Stimulated activated CD8-positive, alpha-beta memory T cell treated with anti-CD3 and anti-CD28 coated beads, Interleukin-4, amount 100 ng/mL, for 4 hours (primary cell): ENCODE data around the gene UGT1A7.
"Not testable (repeated sequence)": the region's sequence is repeated elsewhere in the genome, so short reads cannot be mapped to it uniquely, and the experiment has no call there.

Experiments
- DNase-seq, 2 donors: peaks; one replicate each; pipeline ENCODE4 v3.0.0-alpha.2; 2020; ENCODE audit warnings: low read depth in 2 of 2, low spot score in 1 of 2

UGT1A7 gene

DNA sequence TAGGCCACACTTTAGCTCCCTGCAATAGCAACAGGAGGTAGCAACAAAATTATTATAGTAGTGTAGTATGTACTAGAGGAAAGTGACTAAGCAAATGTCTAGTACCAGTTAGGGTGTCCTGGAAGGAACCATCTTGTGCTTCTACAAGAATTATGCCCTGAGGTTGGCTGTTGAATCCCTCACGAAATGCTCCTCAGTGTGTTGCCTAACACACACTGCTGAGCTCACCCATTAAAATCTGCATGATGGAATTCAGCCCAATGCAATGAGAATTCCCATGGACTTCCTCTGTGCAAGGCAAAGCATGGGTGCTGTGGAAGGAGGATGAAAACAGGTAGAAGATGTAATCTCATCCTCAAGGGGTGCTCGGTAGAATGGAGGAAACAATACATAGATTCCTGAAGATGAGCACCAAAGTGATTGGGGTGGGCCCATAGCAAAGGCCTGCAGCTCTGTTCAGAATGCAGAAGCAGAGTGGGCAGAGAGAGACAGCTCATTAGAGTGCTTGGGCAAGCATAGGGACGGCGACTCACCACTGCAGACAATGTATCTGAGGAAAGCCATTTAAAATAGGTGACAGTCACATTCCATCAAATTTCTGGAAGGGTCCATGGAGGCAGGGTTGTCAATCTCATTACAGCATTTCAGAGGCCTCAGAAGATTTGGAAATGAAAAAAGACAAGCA is 1.2 kb upstream of the UGT1A7 start:
- DNase-seq = no peak

DNA sequence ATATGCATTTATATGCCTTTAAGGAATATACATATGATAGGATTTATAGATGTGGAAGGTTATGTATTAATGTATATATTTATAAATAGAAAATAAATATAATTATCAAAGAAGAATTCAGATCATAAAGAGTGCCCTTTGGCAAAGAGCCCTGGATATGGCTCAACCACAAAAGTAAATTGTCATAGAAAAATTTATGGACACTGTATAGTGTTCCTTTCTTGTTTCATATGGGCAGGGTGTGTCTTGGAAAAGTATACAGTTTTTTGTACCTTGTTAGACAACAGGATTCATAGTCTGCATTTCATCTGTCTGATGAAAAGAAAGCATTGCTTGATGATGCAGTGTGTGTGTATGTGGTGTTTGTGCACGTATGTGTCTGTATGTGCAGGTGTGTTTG is 2.9 kb downstream of the UGT1A7 start:
- no peak for DNase-seq

DNA sequence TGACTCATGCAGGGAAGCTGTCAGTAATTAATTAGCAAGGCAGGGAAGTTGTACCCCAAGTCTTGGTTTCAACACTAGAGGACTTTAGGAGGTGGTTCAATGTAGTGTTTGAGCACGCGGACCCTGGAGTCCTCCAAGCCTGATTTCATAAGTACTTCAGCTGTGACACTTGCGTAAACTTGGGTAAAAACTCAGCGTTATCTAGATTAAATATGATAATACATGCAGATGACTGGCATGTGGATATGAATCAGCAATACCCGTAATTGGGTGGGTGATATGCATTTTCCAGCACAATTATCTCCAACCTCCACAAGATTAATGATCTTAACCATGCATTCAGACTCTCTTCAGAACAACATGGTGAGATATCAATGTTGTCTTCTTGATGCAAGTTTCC is 5.2 kb downstream of the UGT1A7 start:
- no peak for DNase-seq

DNA sequence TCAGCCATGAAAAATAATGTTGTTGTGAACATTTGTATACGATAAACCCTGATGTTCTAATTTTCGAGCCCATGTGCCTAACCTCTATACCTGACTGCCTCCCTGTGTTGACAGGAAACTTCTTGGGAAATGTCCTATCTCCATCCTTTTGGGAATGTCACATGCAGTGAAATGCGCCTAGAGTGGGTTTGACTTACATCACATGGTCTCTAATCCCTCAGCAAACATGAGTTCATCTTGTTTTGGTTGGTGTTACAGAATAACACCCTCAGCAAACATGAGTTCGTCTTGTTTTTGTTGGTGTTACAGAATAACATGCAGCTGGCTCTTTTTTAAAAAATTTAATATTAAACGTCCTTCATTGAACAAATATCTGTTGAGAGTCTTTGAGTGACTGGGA is 6.6 kb downstream of the UGT1A7 start:
- DNase-seq = no peak

DNA sequence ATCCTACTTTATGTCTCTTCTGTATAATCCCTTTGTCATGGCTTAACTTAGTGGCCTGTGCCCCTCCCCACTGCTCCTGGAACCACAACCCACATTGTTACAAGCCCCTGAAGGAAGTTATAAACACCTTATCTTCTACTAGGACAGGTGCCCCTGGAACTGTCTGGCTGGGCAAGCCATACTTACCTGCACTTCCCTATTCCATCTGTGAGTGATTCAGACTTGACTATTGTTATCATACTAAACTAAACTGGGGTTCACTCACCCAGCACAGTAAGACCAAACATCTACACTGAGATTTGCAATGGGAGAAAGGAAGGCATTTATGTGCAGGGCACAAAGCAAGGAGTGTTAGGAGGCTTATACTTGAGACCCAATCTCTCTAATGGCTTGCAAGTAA is 7.3 kb downstream of the UGT1A7 start:
- DNase-seq = no peak

GRCh38 chr2:233689501-233689900 is 7.8 kb downstream of the UGT1A7 start:
- DNase-seq = no peak

DNA sequence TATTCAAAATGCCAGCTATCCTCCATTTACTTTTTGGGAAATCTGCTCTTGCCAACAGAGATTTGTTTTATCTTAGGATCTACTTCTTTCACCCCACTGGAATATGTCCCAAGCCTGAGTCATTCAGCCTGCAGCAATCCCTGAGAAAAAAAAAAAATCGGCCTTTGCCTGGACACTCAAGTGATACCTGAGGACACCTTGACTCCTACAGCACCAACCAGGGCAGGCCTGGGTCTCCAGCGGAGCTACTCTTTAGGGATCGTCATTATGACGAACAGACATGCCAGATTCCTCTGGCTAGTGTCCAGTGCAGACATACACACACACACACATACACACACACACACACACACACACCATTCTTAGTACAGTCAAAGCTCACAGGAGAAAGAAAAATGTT is 8.7 kb downstream of the UGT1A7 start:
- DNase-seq = no peak

DNA sequence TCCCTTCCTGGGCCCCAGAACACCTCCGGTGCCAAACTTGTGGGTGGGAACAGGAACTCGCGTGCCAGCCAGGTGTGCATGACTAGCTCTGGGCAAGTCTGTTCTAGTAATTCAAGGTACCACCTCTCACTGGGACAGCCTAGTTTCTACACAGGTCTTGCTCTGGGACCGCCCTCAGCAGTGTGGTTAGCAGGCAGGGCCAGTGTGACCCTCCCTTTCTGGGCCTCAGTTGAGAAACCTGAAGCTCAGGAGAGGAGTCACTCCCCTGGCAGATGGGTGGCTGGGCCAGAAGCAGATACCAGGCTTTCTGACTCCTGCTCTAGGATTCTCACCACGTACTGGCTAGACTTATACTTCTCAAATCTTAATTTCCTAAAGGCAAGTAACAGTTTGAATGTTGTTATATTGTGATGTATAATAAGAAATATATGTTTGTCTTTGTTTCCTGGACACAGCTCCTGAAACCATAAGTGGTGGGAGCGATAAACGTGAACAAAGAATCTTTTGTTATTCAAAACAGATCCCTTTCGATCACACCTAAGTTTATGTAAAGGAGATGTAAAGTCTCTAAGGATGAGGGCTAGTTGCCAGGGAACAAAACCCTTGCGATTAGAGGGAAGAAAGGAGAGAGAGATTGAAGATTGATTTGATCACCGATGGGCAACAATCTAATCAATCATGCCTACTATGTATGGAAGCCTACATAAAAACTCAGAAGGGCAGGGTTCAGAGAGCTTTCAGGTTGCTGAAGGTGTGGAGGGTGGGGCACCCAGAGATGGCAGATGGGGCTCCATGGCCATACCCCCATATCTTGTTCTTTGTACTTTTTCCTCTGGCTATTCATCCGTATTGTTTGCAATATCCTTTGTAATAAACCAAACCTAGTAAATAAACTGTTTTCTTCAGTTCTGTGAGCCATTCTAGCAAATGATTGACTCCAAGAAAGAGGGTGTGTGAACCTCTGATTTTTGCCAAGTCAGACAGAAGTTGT is 10.0 kb downstream of the UGT1A7 start:
- no peak for DNase-seq

DNA sequence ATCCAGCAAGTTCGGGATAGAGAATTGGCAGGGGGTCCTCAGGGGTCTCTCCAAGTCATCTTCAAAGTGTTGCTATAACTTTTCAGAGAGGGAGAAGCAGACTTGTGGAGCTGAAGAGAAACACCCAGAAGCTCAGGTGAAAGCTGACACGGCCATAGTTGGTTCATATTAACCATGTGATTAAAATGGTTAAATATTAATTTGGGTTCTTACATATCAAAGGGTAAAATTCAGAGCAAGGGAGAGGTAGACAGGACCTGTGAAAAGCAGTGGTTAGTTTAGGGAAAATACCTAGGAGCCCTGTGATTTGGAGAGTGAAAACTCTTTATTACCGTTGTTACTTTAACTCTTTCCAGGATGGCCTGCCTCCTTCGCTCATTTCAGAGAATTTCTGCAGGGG is 10.9 kb downstream of the UGT1A7 start, which contains the start of gene UGT1A6:
TSS of gene UGT1A6 (plus strand) at position 243 of the 400 bp plus-strand sequence. CDS start at position 358, 115 bp downstream.
- DNase-seq = no peak

DNA sequence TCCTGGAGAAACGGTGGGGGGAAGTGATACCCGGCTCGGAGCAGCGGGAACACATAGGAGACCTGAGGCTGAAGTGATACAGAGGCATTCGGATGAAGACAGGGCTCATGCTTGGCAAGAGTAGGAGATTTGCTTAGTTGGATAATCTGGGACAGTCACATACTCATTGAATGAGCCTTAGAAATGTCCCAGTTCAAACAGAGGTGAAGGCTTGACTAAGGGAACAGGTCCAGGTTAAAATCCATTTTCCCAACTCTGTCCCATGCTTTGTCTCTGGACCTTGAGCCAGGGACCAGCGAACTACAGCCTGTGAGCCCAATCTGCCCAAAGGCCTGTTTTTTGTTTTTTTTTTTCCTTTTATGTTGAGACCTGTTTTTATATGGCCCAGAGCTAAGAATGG is 12.3 kb downstream of the UGT1A7 start:
- no peak for DNase-seq

GRCh38 chr2:233698740-233699139 is 17.0 kb downstream of the UGT1A7 start:
- DNase-seq = no peak

GRCh38 chr2:233699424-233700027 is 17.8 kb downstream of the UGT1A7 start:
- DNase-seq = no peak

GRCh38 chr2:233700028-233700635 is 18.4 kb downstream of the UGT1A7 start:
- DNase-seq = no peak

GRCh38 chr2:233700842-233701241 is 19.1 kb downstream of the UGT1A7 start:
- not testable (repeated sequence) for DNase-seq

- DNase-seq = no peak
Measured at GRCh38 chr2:233702238-233702637, 20.5 kb downstream of the UGT1A7 start.

DNA sequence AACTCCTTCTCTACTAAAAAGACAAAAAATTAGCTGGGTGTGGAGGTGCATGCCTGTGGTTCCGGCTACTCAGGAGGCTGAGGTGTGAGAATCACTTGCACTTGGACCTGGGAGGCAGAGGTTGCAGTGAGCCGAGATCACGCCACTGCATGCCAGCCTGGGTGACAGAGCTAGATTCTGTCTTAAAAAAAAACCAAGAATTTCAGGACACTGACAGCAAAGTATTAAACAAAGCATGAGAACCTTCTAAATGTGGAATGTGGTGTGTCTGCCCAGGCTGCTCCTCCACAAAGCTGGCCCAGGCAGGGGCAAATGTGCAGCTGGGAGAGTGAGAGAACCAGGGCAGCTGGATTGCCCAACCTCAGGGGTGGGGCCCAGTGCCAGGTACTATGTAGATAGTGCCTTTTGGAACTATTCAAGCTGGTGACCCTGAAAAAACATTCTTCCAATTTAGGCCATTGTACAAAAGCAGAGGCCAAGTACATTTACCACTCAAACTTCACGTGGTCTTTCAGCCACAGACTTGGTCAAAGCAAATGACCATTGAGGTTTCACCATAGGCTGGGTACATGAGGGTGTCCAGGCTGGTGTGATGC is 24.3 kb downstream of the UGT1A7 start:
- DNase-seq = no peak

DNA sequence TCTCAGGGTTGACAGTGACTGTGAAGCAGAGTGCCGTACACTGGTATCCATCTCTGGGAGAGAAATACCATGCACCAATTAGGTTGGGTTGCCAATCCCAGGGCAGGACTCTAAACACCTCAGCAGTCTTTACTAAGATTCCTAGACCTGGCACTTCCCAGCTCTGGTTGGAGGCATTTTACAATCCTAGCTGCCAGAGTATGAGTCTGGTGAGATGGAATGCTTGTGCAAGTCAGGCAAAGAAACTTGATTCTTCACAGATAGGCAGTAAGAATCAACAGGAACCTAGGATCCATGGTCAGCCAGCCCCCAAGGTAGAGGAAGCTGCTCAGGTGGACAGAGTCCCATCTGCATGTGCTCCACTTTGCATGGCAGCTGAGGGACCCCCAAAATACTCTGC is 25.0 kb downstream of the UGT1A7 start:
- no peak for DNase-seq

GRCh38 chr2:233707940-233708644 is 26.4 kb downstream of the UGT1A7 start:
- no peak for DNase-seq

- no peak for DNase-seq
Measured at GRCh38 chr2:233708942-233709341, 27.2 kb downstream of the UGT1A7 start.

DNA sequence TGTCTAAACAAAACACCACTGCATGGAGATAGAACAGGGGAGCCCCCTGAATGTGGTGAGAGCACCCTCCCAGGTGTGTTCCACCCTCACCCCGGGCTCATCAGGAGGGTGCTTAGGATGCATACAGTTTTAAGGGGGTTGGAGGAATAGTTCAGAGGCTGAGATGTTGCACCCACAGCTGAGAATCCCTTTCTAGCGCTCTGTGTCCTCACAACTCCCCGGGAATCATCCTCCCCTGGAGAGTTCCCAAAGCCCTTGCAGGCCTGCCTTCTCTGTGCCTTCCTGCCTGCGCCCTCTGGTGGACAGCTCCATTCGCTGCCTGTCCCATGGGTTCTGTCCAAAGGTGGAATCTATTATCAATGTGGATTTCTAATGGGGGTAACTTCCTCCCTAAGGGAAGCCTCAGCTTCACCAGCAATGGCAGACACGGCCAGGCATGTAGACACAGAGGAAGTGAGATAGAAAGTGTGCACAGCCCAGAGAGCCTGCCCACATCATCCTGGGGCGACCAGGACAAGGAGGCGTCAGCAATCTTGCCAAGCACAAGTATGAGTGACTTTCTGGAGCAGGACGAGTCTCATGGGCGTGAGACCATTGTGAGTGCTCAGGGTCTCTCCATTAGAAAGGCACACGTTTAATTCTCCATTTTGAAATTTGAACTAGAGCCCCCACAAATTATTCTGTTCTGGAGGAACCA is 29.8 kb downstream of the UGT1A7 start:
- DNase-seq = peak; percentile 12 to 34
